CD4-positive, alpha-beta T cell treated with Interleukin-15 for 4 hours (primary cell): ENCODE data around the gene PPP2R5E.

ENCODE experiments used
- DNase-seq: peaks from one replicate; pipeline ENCODE4 v3.0.0-alpha.2; 2020; ENCODE audit warnings: low spot score

PPP2R5E gene

GRCh38 chr14:63470962-63471793 lies 72.0 kb downstream of the PPP2R5E start:
- DNase-seq = peak; percentile 42

DNA sequence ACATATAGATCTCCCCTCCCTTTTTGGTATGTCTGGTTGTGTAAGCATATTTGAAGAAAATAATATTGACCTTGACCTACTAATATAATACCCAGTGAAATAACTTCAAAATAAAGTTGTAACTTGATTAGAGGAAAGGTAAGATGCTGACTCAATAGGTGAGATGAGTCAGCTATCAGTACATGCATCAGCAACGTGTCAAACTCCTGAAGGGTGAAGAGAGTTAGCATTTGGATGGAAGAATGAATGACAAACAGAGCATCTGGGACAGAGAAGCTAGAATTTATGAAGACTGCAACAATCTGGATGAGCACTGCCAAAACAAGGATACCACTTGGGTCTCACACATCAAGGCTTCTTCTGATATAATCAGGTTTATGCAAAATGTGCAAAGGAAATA lies 74.9 kb downstream of the PPP2R5E start:
- DNase-seq = peak; percentile 13

DNA sequence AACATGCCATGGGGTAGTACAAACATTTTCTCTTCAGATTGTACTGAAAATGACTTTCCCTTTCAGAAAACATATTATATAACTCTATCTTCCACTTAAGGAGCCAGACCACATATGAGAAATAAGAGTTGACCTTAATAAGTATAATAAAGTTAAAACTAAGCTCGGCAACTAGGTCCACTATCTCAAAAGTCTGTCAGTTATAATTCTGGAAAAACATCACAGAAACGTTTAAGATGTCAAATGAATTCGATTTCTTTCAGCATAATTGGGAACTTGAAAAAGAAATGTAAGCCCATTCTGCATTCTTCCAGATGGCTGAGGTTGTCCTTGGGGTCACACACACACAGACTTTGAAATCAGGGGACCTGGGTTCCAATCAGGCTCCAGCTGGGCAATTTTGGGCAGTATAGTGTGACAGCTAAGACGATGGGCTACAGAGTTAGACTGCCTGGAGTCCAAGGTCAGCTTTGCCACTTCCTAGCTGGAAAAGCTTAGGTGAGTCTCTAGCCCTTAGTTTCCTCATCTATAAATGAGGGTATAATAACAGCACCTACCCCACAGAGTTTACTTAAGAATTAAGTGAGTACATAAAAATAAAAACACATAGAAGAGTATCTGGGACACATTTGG lies 75.6 kb downstream of the PPP2R5E start:
- no peak for DNase-seq

- no peak for DNase-seq
Measured at GRCh38 chr14:63465347-63465746, 77.8 kb downstream of the PPP2R5E start.

GRCh38 chr14:63460680-63461369 lies 82.4 kb downstream of the PPP2R5E start:
- no peak for DNase-seq

GRCh38 chr14:63459738-63460137 lies 83.4 kb downstream of the PPP2R5E start:
- DNase-seq = no peak

GRCh38 chr14:63457498-63457897 lies 85.7 kb downstream of the PPP2R5E start:
- DNase-seq = no peak

DNA sequence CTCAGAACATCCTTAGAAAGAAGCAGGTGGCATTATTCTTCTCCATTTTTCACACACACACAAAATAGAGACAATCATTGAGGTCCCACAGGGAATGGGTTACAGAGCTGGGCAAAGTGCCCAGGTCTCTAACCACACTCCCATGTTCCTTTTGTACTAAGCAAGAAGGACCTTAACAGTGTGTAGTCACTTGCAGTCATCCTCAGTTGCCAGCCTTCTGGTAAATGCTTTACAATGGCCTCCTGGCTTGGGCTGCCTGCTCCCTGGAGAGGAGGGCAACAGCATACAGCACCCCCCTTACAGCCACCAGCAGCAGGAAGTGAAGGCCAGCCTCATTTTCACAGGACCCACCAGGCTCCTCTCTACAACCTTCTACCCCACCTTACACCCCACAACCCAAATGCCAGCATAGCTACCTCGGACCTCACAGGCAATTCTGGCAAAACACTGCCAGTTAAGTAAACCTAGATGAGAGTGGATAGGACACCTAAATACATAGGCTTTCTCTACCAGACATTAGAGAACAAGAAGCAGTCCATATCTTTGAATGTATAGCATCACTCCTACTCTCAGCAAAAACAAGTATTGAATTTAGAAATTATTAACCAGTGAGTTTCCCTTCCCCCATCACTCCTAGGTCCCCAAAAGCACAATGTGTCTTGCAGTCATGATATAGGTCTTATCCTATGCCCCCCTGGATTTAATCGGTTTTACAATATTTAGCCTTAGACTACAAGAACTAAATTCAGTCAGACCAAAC lies 88.1 kb downstream of the PPP2R5E start:
- no peak for DNase-seq

- DNase-seq = no peak
Measured at GRCh38 chr14:63454436-63454835, 88.7 kb downstream of the PPP2R5E start.

DNA sequence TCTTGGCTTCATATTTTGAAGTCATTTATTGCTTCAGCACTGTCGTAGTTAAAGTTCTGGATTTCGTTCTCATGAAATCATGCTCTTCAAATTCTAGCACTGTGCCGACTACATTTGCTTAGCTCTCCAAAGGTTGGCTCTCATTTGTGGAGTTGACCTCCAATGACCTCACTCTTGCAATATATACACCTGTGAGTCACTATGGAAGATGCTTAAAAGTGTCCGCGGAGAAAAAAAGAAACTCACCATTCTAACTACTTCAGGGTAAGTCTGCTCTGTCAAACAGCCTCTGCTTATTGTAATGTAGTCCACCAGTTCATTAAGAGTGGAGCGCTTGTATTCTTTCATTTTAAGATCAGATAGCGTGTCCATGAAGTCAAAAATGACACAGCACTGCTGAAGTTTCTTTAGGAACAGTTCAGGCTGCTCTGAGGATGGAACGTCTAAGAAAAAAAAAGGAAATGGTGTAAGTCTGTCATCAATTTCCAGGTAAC lies 89.7 kb downstream of the PPP2R5E start:
- no peak for DNase-seq

DNA sequence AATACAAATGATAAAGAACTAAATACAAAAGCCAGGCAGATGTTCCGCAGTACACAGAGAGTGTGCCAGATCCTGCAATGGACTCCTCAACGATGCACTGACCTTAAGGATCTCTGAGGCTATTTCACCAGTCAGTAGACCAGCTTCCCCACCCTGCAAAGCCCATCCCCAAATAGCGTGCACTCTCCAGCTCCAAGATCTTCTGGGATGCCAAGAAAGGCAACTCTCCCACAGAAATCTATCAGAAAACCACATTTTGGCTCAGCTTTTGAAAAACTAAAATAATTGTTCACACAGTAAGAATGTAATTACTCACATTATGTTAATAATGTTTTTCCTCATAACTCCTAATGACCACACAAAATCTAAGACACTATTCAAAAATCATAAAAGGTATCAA lies 90.4 kb downstream of the PPP2R5E start:
- no peak for DNase-seq

DNA sequence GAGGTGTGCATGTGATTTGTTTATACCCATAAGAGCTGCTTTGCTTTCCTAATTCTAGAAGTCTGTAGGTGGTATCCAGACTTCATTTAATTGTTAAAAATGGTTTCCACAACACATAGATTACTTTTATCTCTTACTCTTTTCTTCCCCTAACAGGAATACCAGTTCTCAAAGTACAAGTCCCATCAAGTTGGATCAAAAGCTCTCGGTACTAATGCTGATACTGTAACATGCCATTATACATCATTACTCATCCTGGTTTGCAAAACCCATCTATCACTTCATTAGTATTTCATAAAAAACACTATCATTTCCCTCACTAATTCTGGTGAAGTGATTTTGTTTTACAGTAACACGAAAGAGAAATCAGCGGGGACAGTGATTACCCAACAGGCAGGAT lies 94.3 kb downstream of the PPP2R5E start:
- DNase-seq = no peak

DNA sequence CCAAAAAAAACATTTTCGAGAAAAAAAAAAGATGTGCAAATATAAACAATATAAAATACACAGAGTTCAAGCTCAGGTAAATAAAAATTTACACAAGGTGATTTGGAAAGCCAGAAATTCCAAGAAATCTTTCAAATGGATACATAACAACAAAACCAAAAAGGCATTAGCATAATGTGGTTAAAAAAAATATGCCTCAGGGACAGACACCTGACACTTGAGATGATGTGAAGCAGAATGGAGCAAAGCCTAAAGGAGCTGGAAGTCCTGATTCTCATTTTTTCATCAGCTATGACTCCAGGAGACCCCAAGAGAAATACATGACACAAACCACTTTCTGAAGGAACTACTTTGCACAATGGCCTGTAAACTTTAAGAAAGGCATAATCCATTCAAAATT lies 98.6 kb downstream of the PPP2R5E start:
- DNase-seq = no peak

GRCh38 chr14:63443988-63444387 lies 99.2 kb downstream of the PPP2R5E start:
- DNase-seq = no peak

DNA sequence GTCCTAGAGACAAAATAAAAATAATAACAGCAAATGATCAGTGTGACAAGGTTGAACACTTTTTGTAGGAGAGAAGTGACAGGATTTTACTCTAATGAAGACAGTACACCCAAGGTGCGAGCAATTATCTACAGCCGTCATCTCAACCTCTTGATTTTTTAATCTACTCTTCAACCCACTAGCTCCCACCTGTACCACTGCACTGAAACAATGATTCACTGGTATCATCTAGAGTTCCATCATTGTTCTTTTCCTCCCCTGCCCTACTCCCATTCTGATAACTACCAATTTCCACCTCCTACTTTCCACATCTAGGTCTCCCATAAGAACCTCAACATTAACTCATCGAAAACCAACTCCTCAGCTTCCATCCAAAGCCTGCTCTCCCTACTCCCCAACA lies 99.8 kb downstream of the PPP2R5E start:
- no peak for DNase-seq

DNA sequence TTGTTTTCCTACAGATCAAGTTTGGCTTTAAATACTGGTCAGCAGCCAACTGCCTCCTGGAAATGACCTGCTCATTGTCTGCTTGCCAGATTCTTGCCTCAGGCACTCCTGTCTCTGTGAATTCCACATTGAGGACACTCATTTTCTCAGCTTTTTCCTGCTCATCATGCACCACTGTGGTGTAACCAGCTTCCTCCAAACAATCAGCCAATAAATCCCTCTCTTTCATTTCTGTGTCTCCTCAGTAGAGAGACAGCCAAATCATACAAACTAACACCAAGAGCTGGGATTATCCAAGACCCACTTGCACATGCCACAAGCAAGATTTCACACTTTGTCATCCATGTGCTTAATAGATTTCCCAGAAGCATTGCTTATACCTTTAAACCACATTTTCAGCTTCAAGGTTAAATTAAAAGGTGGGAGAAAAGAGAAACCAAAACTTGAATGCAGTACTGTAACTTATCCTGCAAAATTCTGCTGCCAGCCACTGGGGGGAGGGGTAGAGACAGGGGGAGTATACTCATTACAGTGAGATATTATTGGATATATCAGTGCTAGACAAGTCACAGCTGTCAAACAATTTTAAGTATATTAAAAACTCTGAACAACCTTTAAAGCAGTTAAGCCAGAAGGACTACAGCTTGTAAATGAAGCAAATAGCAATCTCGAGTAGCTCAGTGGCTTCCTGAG lies 105.0 kb downstream of the PPP2R5E start:
- DNase-seq = peak; percentile 37

GRCh38 chr14:63436286-63437098 lies 106.7 kb downstream of the PPP2R5E start:
- DNase-seq = no peak

DNA sequence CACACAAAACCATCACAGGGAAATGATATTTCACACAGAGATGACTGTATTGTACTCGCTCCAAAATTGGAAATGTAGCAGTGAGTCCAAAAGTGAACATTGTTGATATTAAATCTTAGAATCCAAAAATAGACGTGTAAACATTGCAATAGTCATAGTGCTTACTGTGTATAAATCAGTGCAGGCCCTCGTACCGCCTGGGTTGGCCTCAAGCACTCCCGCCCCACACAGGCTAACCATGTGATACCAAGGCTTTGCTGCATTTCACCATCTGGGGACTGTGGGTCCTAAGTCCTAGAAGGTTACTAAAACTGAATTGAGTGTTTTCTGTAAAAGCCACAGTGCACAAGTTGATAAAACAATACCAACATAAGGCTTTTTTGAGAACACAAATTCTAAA lies 107.3 kb downstream of the PPP2R5E start:
- no peak for DNase-seq

- no peak for DNase-seq
Measured at GRCh38 chr14:63435204-63435603, 108.0 kb downstream of the PPP2R5E start.

- no peak for DNase-seq
Measured at GRCh38 chr14:63432888-63433552, 110.2 kb downstream of the PPP2R5E start.
